ENCODE results near the gene GRIK5.

GRIK5 gene

DNA sequence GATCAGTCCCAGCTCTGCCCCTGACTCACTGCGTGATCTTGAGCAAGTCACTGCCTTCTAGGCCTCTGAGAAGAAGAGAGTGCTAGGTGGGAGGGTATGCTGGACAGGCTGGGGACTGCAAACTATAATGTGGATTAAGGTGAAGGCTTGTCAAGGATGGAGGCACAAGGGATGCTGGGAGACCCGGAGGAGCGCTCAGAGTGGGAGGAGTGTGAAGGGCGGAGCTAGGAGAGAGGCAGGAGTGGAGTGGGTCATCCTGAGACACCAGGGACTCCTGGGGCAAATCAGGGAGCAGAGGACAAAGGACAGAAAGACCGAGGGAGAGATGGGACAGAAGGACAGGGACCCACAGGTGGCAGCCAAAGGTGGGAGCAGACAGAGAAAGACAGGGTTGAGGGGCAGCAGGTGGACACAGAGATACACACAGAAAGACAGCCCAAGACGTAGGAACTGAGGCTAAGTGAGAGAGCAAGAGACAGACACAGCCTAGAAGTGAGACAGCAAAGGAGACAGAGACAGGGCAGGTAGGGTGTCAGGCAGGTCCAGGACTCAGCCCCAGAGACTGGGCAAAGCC is 2.6 kb downstream of the GRIK5 start:
- Histone ChIP-seq H3K27ac (ENCODE audit: poor library complexity, severe bottlenecking) (no peak overlapping the region), H3K4me3 (ENCODE audit: severe bottlenecking) (no peak overlapping the region), H3K27me3 (ENCODE audit: insufficient read depth, poor library complexity, severe bottlenecking) (peaks cover 21% of the 10 kb centered on the region), H3K4me1 (ENCODE audit: insufficient read depth, poor library complexity, severe bottlenecking) (no peaks in the 10 kb centered on the region), H3K36me3 (ENCODE audit: low read depth) (no peaks in the 10 kb centered on the region), H3K9me3 (ENCODE audit: severe bottlenecking) (no peaks in the 10 kb centered on the region)
- no peak for DNase-seq (ENCODE audit: low spot score)
- ATAC-seq (ENCODE audit: low read depth) = no peak
- TF ChIP-seq CTCF (IDR thresholded peaks at IDR 0.05; ENCODE audit: poor library complexity, severe bottlenecking) = no peak

- H3K36me3 ChIP-seq (ENCODE audit: low read depth) = no peaks in the 10 kb centered on the region
- no peaks in the 10 kb centered on the region for H3K9me3 ChIP-seq (ENCODE audit: severe bottlenecking)
- peaks cover 21% of the 10 kb centered on the region for H3K27me3 ChIP-seq (ENCODE audit: insufficient read depth, poor library complexity, severe bottlenecking)
- H3K4me1 ChIP-seq (ENCODE audit: insufficient read depth, poor library complexity, severe bottlenecking) = no peaks in the 10 kb centered on the region
- H3K27ac ChIP-seq (ENCODE audit: poor library complexity, severe bottlenecking) = no peak overlapping the region
- no peak for DNase-seq (ENCODE audit: low spot score)
- peak; percentile 48; the same call in 2 of the 3 replicates for ATAC-seq (ENCODE audit: low read depth)
- no peak overlapping the region for H3K4me3 ChIP-seq (ENCODE audit: severe bottlenecking)
- TF ChIP-seq CTCF (IDR thresholded peaks at IDR 0.05; ENCODE audit: poor library complexity, severe bottlenecking) = no peak
Measured at GRCh38 chr19:42066075-42066754, 3.8 kb downstream of the GRIK5 start.

DNA sequence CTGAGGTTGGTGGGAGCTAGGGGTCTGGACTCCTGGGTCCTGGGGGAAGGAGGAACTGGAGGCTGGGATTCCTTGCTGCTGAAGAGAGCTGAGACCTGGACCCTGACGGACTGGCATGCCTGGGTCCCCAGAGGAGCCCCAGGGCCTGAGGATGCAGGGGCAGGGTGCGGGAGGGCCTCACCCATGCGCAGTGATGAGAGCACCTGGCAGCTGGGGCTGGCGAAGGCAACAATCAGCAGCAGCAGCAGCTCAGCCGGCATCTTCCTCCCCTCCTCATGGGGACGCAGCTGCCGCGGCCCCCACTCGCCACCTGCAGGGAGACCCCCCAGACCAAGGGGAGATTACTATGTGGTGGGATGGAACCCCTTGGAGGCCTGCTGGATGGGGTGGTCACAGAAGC is 4.5 kb downstream of the GRIK5 start:
- peaks cover 21% of the 10 kb centered on the region for H3K27me3 ChIP-seq (ENCODE audit: insufficient read depth, poor library complexity, severe bottlenecking)
- H3K4me1 ChIP-seq (ENCODE audit: insufficient read depth, poor library complexity, severe bottlenecking) = no peaks in the 10 kb centered on the region
- no peak for ATAC-seq (ENCODE audit: low read depth)

GRCh38 chr19:42065051-42065450 is 5.0 kb downstream of the GRIK5 start:
- no peak for TF ChIP-seq CTCF (IDR thresholded peaks at IDR 0.05; ENCODE audit: poor library complexity, severe bottlenecking)
- DNase-seq (ENCODE audit: low spot score) (no peak), ATAC-seq (ENCODE audit: low read depth) (no peak)
- Histone ChIP-seq H3K9me3 (ENCODE audit: severe bottlenecking) (no peaks in the 10 kb centered on the region), H3K36me3 (ENCODE audit: low read depth) (no peaks in the 10 kb centered on the region), H3K27ac (ENCODE audit: poor library complexity, severe bottlenecking) (no peak overlapping the region), H3K4me3 (ENCODE audit: severe bottlenecking) (no peak overlapping the region), H3K27me3 (ENCODE audit: insufficient read depth, poor library complexity, severe bottlenecking) (peaks cover 21% of the 10 kb centered on the region), H3K4me1 (ENCODE audit: insufficient read depth, poor library complexity, severe bottlenecking) (no peaks in the 10 kb centered on the region)

More for the DNA sequence above, 4.5 kb downstream of the GRIK5 start:
- no peak for DNase-seq (ENCODE audit: low spot score)
- no peaks in the 10 kb centered on the region for H3K9me3 ChIP-seq (ENCODE audit: severe bottlenecking)
- no peak overlapping the region for H3K4me3 ChIP-seq (ENCODE audit: severe bottlenecking)
- TF ChIP-seq CTCF (IDR thresholded peaks at IDR 0.05; ENCODE audit: poor library complexity, severe bottlenecking) = no peak
- no peaks in the 10 kb centered on the region for H3K36me3 ChIP-seq (ENCODE audit: low read depth)
- no peak overlapping the region for H3K27ac ChIP-seq (ENCODE audit: poor library complexity, severe bottlenecking)

- no peak overlapping the region for H3K27ac ChIP-seq (ENCODE audit: poor library complexity, severe bottlenecking)
- H3K27me3 ChIP-seq (ENCODE audit: insufficient read depth, poor library complexity, severe bottlenecking) = peaks cover 21% of the 10 kb centered on the region
- H3K4me3 ChIP-seq (ENCODE audit: severe bottlenecking) = no peak overlapping the region
- no peak for TF ChIP-seq CTCF (IDR thresholded peaks at IDR 0.05; ENCODE audit: poor library complexity, severe bottlenecking)
- no peaks in the 10 kb centered on the region for H3K36me3 ChIP-seq (ENCODE audit: low read depth)
- no peak for ATAC-seq (ENCODE audit: low read depth)
- H3K9me3 ChIP-seq (ENCODE audit: severe bottlenecking) = no peaks in the 10 kb centered on the region
- H3K4me1 ChIP-seq (ENCODE audit: insufficient read depth, poor library complexity, severe bottlenecking) = no peaks in the 10 kb centered on the region
- no peak for DNase-seq (ENCODE audit: low spot score)
Measured at GRCh38 chr19:42064432-42064831, 5.6 kb downstream of the GRIK5 start.
